ENCODE results near the gene TRIOBP.

Gene TRIOBP

GRCh38 chr22:37749226-37749625 is 52.4 kb downstream of the TRIOBP start:
- no peak for DNase-seq (ENCODE audit: low spot score)

DNA sequence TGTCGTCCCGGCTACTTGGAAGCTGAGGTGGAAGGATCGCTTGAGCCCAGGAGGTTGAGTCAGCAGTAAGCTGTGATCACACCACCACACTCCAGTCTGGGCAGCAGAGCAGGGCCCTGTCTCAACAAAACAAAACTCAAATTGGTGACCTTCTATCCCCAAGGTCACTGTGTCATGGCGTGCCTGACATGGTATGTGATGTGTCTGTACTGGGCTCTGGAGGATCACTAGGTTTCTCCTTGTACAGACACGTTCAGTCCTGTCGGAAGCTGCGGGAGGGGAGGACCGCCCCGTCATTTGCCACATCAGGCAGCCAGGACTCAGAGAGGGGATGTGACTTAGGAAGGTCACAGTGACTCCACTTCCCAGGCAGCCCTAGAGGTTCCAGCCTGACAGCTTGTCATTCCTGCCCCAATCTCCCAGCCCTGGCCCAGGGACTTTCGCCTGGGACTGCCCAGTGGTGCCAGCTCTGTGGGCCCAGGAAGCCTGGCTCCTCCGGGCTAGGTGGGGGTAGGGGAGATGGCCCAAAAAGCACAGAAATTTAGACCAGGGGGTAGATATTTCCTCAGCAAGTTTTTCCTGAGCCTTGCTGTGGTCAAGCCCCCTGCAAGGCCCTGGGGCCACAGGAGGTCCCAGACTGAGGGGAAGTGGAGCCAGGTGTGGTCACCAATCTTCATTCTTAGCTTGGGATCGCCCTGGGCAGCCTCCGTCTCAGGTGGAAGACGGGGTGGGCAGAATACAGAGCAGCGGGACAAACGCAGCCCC is 53.2 kb downstream of the TRIOBP start:
- no peak for DNase-seq (ENCODE audit: low spot score)

DNA sequence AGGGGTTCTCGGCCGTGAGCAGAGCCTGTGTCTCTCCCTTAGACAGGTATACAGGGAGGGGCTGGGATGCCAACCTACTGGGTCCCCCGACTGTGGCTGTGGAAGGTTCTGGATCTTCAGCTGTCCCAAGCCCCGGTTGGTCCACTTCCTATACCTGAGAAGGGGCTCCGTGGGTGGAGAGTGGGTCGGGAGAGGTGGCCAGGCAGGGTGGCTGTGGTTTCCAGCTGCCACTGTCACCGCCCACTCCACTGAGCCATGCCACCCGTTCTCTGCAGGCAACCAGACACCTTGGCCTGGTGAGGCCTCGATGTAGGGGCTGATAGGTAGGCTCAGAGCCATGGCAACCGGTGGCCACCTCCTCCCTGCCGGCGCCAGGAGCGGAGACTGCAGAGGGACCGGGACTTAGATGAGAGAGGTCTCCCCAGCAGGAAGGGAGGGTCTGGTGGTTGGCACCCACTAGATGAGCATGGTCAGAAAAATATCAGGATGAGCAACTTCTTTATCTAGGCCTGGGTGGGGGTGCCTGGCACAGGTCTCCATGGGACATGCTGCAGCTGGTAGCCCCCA is 53.8 kb downstream of the TRIOBP start:
- DNase-seq (ENCODE audit: low spot score): no peak

DNA sequence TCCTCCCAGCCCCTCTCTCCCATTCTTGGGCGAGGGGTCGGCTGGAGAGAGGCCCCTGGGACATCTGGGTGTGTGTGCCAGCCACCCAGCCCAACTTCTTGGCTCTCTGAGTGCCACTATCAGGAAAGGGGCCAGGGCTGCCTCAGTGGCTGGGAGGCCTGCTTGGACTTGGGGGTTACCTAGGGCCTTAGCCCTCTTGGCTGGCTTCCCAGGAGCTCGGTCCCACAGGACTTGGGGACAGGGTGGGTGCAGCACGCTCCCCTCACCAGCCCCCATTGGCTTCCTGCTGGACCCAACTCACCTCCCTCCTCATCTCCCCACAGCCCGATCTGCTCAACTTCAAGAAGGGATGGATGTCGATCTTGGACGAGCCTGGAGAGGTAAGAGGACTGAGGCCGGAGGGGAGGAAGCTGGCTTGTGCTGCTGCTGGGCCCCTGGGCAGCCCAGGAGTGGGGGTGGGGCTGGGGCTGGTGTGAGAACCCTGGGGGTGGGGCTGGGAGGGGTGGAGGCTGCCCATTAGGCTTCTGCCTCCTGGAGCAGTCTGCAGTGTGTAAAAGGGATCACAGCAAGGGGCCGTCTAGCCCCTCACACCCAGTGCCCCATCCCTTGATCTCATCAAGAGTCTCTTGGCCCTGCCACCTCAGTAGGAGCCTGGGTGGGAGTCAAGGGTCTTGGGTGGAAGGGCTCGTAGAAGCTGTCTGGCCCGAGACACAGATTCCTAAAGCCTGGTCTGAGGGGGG is 54.8 kb downstream of the TRIOBP start:
- DNase-seq (ENCODE audit: low spot score): no peak

- DNase-seq (ENCODE audit: low spot score): no peak
Measured at GRCh38 chr22:37752189-37753087, 55.6 kb downstream of the TRIOBP start.

DNA sequence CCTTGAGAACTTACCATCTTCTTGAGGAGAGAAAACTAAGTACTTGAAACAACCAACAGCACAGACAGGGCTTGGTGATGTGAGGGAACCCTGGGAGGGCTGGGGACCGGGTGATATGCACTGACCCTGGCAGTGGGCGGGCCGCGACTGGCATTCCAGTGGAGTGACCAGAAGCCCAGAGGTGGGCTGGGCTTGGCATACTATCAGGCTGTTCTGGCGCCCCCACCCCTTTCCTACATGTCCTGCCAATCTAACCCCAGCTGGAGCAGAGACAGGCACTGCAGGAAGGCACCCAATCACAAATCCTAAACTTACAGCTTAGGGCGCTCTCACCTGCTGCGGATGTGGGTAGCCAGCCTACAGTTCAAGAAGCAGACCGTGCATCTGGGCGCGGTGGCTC is 56.9 kb downstream of the TRIOBP start:
- DNase-seq (ENCODE audit: low spot score): no peak

- DNase-seq (ENCODE audit: low spot score): no peak
Measured at GRCh38 chr22:37757663-37758062, 60.8 kb downstream of the TRIOBP start.

DNA sequence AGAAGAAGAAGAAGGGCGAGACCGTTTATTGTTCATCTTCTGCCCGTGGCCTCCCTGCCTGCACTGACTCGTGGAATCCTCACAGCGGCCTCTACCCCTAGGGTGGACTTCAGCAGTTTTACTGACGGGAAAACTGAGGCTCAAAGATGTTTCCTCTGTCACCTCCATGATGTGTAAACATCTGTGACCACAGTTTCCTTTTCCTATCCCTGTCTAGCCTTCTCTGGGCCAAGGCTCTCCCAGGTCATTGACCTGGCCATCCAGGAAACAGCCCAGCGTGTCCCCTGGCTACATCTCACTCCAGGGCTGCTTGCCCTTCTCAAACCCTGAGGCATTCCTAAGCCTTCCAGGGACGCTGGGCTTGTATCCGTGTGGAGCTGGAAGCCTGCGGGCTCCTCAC is 61.8 kb downstream of the TRIOBP start:
- no peak for DNase-seq (ENCODE audit: low spot score)

DNA sequence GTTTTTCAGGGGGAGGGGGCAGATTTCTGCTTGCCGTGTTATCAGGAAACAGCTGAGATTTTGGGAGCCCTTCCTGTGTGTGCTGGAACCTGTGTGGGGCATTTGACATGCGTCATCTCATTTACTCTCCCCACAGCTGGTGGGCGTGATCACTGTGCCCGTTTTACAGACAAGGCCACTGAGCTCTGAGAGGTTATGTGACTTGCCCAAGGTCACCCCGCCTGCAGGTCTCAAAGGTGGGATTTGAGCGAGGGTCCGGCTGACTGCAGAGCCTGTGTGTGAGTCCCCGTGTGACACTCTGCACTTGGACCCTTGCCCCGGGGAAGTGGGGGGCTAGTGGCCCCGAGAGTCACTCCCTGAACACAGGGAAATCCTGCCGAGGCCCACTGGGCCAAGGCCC is 62.4 kb downstream of the TRIOBP start:
- DNase-seq (ENCODE audit: low spot score): no peak

- DNase-seq (ENCODE audit: low spot score): no peak
Measured at GRCh38 chr22:37760152-37760551, 63.3 kb downstream of the TRIOBP start.

- DNase-seq (ENCODE audit: low spot score): no peak
Measured at GRCh38 chr22:37762389-37762836, 65.6 kb downstream of the TRIOBP start.

DNA sequence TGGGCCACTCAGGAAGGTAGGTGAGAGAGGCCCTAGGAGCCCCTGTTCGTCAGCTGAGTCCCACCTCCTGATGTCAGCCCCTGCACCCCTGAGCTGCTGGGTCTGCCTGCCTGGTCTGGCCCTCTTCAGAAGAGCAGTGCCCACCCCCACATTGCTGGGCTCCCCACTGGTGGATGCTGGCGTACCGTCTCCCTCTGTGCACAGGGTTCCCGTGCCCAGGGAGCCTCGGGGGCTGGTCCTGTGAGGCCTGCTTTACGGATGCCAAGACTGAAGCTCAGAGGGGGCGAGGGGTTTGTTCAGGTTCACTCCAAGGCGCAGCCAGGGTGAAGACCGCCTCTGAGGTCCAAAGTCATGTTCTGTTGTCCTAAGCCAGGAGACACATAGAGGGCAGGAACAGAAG is 66.2 kb downstream of the TRIOBP start:
- DNase-seq (ENCODE audit: low spot score): no peak

DNA sequence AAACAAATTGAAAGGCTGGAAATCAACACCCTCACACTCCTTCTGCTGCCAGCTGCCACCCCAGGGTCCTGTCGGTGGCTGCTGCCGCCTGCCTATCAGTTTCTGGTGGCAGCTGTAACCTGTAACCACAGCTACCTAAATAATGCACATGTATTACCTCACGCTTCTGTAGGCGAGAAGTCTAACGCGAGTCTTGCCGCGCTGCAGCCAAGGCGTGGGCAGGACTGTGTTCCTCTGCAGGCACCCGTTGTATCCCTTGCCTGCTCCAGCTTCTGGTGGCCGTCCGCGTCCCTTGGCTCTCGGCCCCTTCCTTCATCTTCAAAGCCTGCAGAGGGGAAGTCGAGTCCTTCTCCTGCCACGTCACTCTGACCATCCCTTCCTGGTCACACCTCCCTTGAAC is 66.8 kb downstream of the TRIOBP start:
- no peak for DNase-seq (ENCODE audit: low spot score)

- DNase-seq (ENCODE audit: low spot score): no peak
Measured at GRCh38 chr22:37764622-37765021, 67.8 kb downstream of the TRIOBP start.

- DNase-seq (ENCODE audit: low spot score): no peak
Measured at GRCh38 chr22:37765498-37765897, 68.7 kb downstream of the TRIOBP start.

- DNase-seq (ENCODE audit: low spot score): no peak
Measured at GRCh38 chr22:37765953-37766576, 69.2 kb downstream of the TRIOBP start.

DNA sequence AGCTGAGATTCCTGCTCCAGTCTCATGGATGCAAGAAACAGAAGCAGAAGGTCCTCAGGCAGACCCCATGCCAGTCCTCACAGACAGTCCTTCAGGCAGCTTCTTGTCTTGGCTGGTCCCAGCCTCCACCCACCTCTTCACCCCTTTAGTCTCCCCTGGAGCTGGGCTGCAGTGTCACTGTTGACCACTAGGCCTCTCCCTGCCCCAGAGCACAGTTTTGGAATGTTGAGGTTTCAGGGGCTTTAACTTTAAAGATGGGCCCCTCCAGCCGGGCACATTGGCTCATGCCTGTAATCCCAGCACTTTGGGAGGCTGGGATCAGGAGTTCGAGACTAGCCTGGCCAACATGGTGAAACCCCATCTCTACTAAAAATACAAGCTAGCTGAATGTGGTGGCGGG is 71.4 kb downstream of the TRIOBP start:
- no peak for DNase-seq (ENCODE audit: low spot score)

GRCh38 chr22:37769056-37769455 is 72.2 kb downstream of the TRIOBP start:
- no peak for DNase-seq (ENCODE audit: low spot score)

DNA sequence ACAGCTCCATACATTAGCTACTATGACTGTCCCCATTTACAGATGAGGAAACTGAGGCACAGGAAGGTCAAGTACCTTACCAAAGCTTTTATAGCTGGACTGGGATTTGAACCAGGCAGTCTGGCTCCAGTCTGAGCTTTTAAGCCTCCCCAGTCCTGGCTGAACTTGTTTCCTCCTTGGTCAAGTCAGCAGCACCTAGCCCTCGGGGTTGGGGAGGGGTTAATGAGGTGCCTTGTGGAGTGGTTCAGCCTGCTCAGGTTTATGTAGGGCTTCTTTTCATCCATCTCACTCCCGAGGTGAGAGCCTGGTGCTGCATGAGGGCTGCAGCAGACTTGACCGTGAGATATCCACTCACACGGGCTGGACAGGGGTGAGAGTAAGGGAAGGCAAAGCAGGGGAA is 74.2 kb downstream of the TRIOBP start:
- DNase-seq (ENCODE audit: low spot score): no peak

GRCh38 chr22:37771702-37772427 is 75.0 kb downstream of the TRIOBP start:
- DNase-seq (ENCODE audit: low spot score): no peak

- DNase-seq (ENCODE audit: low spot score): no peak
Measured at GRCh38 chr22:37774728-37775127, 77.9 kb downstream of the TRIOBP start.

Data from pons (tissue), 1 donor.